GM12865 (cell line): ENCODE results near the gene ERBB4.
"Not testable (repeated sequence)": the region's sequence is repeated elsewhere in the genome, so short reads cannot be mapped to it uniquely, and the experiment has no call there.

ENCODE experiments used
- DNase-seq: peaks from one replicate; pipeline ENCODE4 v3.0.0; 2010; ENCODE audit warnings: low read depth
- H3K4me3 ChIP-seq: 2 replicates; pipeline ENCODE4 v1.5.1; 2011; ENCODE audit warnings: mild to moderate bottlenecking, low read depth, low read length, control low read depth
- TF ChIP-seq, protein P1 (sequence below): IDR thresholded peaks from 2 replicates; pipeline ENCODE4 v1.5.1; 2011; ENCODE audit warnings: low read length, control low read depth, low read depth, inconsistent platforms; ENCODE audit not compliant: insufficient read depth; ENCODE audit errors: missing control alignments

Gene ERBB4

GRCh38 chr2:212027681-212028628, 510.6 kb downstream of the ERBB4 start:
- no peak overlapping the region; the same call in 1 of the 2 replicates for H3K4me3 ChIP-seq
- TF ChIP-seq, protein P1, sequence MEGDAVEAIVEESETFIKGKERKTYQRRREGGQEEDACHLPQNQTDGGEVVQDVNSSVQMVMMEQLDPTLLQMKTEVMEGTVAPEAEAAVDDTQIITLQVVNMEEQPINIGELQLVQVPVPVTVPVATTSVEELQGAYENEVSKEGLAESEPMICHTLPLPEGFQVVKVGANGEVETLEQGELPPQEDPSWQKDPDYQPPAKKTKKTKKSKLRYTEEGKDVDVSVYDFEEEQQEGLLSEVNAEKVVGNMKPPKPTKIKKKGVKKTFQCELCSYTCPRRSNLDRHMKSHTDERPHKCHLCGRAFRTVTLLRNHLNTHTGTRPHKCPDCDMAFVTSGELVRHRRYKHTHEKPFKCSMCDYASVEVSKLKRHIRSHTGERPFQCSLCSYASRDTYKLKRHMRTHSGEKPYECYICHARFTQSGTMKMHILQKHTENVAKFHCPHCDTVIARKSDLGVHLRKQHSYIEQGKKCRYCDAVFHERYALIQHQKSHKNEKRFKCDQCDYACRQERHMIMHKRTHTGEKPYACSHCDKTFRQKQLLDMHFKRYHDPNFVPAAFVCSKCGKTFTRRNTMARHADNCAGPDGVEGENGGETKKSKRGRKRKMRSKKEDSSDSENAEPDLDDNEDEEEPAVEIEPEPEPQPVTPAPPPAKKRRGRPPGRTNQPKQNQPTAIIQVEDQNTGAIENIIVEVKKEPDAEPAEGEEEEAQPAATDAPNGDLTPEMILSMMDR = no peak
- peak; percentile 18 for DNase-seq

- H3K4me3 ChIP-seq = no peak overlapping the region
- no peak for DNase-seq
- TF ChIP-seq, protein P1 = no peak
Measured at GRCh38 chr2:212024040-212024439, 514.6 kb downstream of the ERBB4 start.

DNA sequence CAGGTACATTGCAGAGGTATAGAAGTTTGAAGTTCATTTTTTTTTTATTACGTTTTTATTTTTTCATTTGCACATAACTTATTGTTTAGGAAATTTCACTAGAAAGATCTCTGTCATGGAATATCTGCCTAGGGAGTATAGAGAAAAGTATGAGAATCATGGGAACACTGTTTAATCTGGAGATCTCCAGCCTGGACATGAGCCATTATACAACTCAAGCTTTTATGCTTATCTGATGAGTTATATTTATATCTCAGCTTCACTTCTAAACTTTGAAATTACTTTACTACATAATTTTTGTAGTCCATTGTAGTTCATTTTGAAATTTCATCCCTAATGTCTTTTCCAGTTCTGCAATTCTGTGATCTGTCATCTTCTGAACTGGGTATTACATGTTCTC, 515.6 kb downstream of the ERBB4 start:
- no peak for DNase-seq
- TF ChIP-seq, protein P1 = no peak
- H3K4me3 ChIP-seq = no peak overlapping the region

DNA sequence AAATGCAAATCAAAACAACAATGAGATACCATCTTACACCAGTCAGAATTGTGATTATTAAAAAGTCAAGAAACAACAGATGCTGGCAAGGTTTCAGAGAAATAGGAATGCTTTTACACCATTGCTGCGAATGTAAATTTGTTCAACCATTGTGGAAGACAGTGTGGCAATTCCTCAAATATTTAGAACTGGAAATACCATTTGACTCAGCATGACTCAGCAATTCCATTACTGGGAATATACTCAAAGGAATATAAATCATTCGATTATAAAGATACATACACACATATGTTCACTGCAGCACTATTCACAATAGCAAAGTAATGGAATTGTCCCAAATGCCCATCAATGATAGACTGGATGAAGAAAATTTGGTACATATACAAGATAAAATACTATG, 516.7 kb downstream of the ERBB4 start:
- DNase-seq = no peak

GRCh38 chr2:212015588-212015987, 523.0 kb downstream of the ERBB4 start:
- no peak for DNase-seq
- TF ChIP-seq, protein P1 = no peak

More for the DNA sequence above, 516.7 kb downstream of the ERBB4 start:
- TF ChIP-seq, protein P1 = no peak
- H3K4me3 ChIP-seq = no peak overlapping the region

GRCh38 chr2:212013626-212014025, 525.0 kb downstream of the ERBB4 start:
- TF ChIP-seq, protein P1 = no peak
- H3K4me3 ChIP-seq = no peak overlapping the region
- DNase-seq = no peak

More at GRCh38 chr2:212015588-212015987, 523.0 kb downstream of the ERBB4 start:
- no peak overlapping the region for H3K4me3 ChIP-seq

- not testable (repeated sequence) for DNase-seq
Measured at GRCh38 chr2:212010305-212010704, 528.3 kb downstream of the ERBB4 start.

More at GRCh38 chr2:212010305-212010704, 528.3 kb downstream of the ERBB4 start:
- not testable (repeated sequence) for H3K4me3 ChIP-seq
